ENCODE data around the gene MAMLD1.

DNA sequence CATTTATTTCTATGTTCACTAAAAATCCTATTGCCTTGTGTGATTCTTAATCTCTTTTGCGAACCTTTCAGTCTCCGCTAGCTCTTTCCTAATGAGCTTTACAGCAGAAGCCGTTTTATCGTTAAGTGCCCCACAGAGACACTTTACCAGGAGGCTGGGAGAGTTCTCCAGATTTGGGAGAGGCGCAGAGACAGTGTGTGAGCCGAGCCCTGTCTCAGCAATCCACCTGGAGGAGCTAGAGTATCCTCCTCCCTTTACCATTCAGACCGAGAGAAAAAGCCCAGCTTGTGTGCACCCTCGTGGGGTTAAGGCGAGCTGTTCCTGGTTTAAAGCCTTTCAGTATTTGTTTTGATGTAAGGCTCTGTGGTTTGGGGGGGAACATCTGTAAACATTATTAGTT lies 150.4 kb downstream of the MAMLD1 start:
- TF ChIP-seq, protein P1, sequence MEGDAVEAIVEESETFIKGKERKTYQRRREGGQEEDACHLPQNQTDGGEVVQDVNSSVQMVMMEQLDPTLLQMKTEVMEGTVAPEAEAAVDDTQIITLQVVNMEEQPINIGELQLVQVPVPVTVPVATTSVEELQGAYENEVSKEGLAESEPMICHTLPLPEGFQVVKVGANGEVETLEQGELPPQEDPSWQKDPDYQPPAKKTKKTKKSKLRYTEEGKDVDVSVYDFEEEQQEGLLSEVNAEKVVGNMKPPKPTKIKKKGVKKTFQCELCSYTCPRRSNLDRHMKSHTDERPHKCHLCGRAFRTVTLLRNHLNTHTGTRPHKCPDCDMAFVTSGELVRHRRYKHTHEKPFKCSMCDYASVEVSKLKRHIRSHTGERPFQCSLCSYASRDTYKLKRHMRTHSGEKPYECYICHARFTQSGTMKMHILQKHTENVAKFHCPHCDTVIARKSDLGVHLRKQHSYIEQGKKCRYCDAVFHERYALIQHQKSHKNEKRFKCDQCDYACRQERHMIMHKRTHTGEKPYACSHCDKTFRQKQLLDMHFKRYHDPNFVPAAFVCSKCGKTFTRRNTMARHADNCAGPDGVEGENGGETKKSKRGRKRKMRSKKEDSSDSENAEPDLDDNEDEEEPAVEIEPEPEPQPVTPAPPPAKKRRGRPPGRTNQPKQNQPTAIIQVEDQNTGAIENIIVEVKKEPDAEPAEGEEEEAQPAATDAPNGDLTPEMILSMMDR (optimal IDR thresholded peaks at IDR 0.05 in 1 of 3, IDR thresholded peaks at IDR 0.05 in 1 of 3, conservative IDR thresholded peaks at IDR 0.05 in 1 of 3; ENCODE audit: extremely low read depth in 1 of 3, insufficient read depth in 2 of 3, low read length in 3 of 3): no peak
- no peak for TF ChIP-seq EZH2 (IDR thresholded peaks at IDR 0.05; ENCODE audit: low read length)

All from keratinocyte (primary cell).